C4-2B (cell line): ENCODE data around the gene ERO1B.

Experiments used
- CTCF ChIP-seq: fragments of 450-650 bp; conservative IDR thresholded peaks from 2 replicates; pipeline ENCODE4 v1.5.1; 2017; ENCODE audit warnings: mild to moderate bottlenecking
- ZFX ChIP-seq: fragments of 450-650 bp; IDR thresholded peaks from 2 replicates; pipeline ENCODE4 v1.6.1; 2017

GRCh38 chr1:236288620-236288976 lies 6.8 kb upstream of the ERO1B start:
- TF ChIP-seq CTCF = no peak
- no peak for TF ChIP-seq ZFX
